ENCODE measurements around the gene PRTFDC1. TPM values are rescaled to one million over a fixed set of nuclear protein-coding genes. Genes with fewer than 3 reads are reported as not detected.

PRTFDC1 gene
- total RNA-seq, 4 donors from 2014 or later = 3.0 to 8.3 (median 4.3) TPM

- 92% methylated on average over 9 of the region's 9 CpGs for WGBS
- Histone ChIP-seq H3K27me3 (no peaks in the 10 kb centered on the region), H3K4me1 (no peaks in the 10 kb centered on the region), H3K27ac (replicated peaks in 1 of 4) (no peak overlapping the region), H3K36me3 (no peaks in the 10 kb centered on the region), H3K9me3 (no peaks in the 10 kb centered on the region), H3K4me3 (no peak overlapping the region)
- no peak for DNase-seq (ENCODE audit: extremely low spot score)
- intact Hi-C loops (cut with DNase I) = no loop called here
- no peak for TF ChIP-seq POLR2A (IDR thresholded peaks at IDR 0.05; ENCODE audit: low read depth)
- TF ChIP-seq EP300 (IDR thresholded peaks at IDR 0.05) = no peak
- TF ChIP-seq POLR2AphosphoS5 (IDR thresholded peaks at IDR 0.05) = no peak
- TF ChIP-seq, protein P1, sequence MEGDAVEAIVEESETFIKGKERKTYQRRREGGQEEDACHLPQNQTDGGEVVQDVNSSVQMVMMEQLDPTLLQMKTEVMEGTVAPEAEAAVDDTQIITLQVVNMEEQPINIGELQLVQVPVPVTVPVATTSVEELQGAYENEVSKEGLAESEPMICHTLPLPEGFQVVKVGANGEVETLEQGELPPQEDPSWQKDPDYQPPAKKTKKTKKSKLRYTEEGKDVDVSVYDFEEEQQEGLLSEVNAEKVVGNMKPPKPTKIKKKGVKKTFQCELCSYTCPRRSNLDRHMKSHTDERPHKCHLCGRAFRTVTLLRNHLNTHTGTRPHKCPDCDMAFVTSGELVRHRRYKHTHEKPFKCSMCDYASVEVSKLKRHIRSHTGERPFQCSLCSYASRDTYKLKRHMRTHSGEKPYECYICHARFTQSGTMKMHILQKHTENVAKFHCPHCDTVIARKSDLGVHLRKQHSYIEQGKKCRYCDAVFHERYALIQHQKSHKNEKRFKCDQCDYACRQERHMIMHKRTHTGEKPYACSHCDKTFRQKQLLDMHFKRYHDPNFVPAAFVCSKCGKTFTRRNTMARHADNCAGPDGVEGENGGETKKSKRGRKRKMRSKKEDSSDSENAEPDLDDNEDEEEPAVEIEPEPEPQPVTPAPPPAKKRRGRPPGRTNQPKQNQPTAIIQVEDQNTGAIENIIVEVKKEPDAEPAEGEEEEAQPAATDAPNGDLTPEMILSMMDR (IDR thresholded peaks at IDR 0.05) = no peak
Observed at GRCh38 chr10:24849501-24850299, 102.7 kb downstream of the PRTFDC1 start.

GRCh38 chr10:24849051-24849450 lies 103.4 kb downstream of the PRTFDC1 start:
- 80% methylated on average over 6 of the region's 6 CpGs for WGBS
- intact Hi-C loops (cut with DNase I) = no loop called here
- no peaks in the 10 kb centered on the region for H3K36me3 ChIP-seq
- DNase-seq (ENCODE audit: extremely low spot score) = no peak
- H3K9me3 ChIP-seq = no peaks in the 10 kb centered on the region
- H3K4me1 ChIP-seq = no peaks in the 10 kb centered on the region
- H3K4me3 ChIP-seq = no peak overlapping the region
- H3K27me3 ChIP-seq = no peaks in the 10 kb centered on the region
- H3K27ac ChIP-seq (replicated peaks in 1 of 4) = no peak overlapping the region
- TF ChIP-seq EP300 (IDR thresholded peaks at IDR 0.05) (no peak), POLR2AphosphoS5 (IDR thresholded peaks at IDR 0.05) (no peak)
- TF ChIP-seq, protein P1 (IDR thresholded peaks at IDR 0.05) = no peak

GRCh38 chr10:24848195-24848594 lies 104.2 kb downstream of the PRTFDC1 start:
- Histone ChIP-seq H3K9me3 (no peaks in the 10 kb centered on the region), H3K27me3 (no peaks in the 10 kb centered on the region), H3K4me1 (no peaks in the 10 kb centered on the region), H3K27ac (replicated peaks in 1 of 4) (no peak overlapping the region), H3K36me3 (no peaks in the 10 kb centered on the region), H3K4me3 (no peak overlapping the region)
- no peak for TF ChIP-seq POLR2AphosphoS5 (IDR thresholded peaks at IDR 0.05)
- no peak for TF ChIP-seq POLR2A (IDR thresholded peaks at IDR 0.05; ENCODE audit: low read depth)
- TF ChIP-seq, protein P1 (IDR thresholded peaks at IDR 0.05) = no peak
- no peak for TF ChIP-seq EP300 (IDR thresholded peaks at IDR 0.05)
- intact Hi-C loops (cut with DNase I) = no loop called here
- DNase-seq (ENCODE audit: extremely low spot score) = no peak
- 55% methylated on average over 6 of the region's 6 CpGs for WGBS

- intact Hi-C loops (cut with DNase I) = no loop called here
- Histone ChIP-seq H3K27ac (replicated peaks in 1 of 4) (no peak overlapping the region), H3K4me1 (no peaks in the 10 kb centered on the region), H3K9me3 (no peaks in the 10 kb centered on the region), H3K4me3 (no peak overlapping the region), H3K36me3 (no peaks in the 10 kb centered on the region), H3K27me3 (no peaks in the 10 kb centered on the region)
- DNase-seq (ENCODE audit: extremely low spot score) = no peak
- 89% methylated on average over 13 of the region's 13 CpGs for WGBS
- no peak for TF ChIP-seq POLR2AphosphoS5 (IDR thresholded peaks at IDR 0.05)
- TF ChIP-seq, protein P1 (IDR thresholded peaks at IDR 0.05) = no peak
- no peak for TF ChIP-seq EP300 (IDR thresholded peaks at IDR 0.05)
- TF ChIP-seq POLR2A (IDR thresholded peaks at IDR 0.05; ENCODE audit: low read depth) = no peak
Observed at GRCh38 chr10:24847112-24848070, 105.0 kb downstream of the PRTFDC1 start.

Measured in esophagus muscularis mucosa (tissue), 4 donors.